ENCODE data around the gene CCDC33. TPM values are rescaled to one million over a fixed set of nuclear protein-coding genes. Genes with fewer than 3 reads are reported as not detected.

Gene CCDC33
- total RNA-seq, 1 donor from 2014 or later, result not detected

- no peaks in the 10 kb centered on the region for H3K36me3 Mint-ChIP-seq (ENCODE audit: low read depth)
- H3K27me3 Mint-ChIP-seq (ENCODE audit: low read depth), result peaks cover 27% of the 10 kb centered on the region
- H3K4me1 Mint-ChIP-seq (ENCODE audit: low read depth), result no peaks in the 10 kb centered on the region
- no peak for DNase-seq (ENCODE audit: low spot score)
- no peaks in the 10 kb centered on the region for H3K9me3 Mint-ChIP-seq
- no peak overlapping the region for H3K27ac Mint-ChIP-seq
- no peak overlapping the region for H3K4me3 Mint-ChIP-seq (ENCODE audit: low read depth)
- intact Hi-C loops (cut with micrococcal nuclease), result no loop called here
These were observed 9.2 kb upstream of the CCDC33 start for GRCh38 chr15:74226761-74227540.

GRCh38 chr15:74227968-74228722, 8.0 kb upstream of the CCDC33 start:
- no peak overlapping the region for H3K27ac Mint-ChIP-seq
- no peaks in the 10 kb centered on the region for H3K9me3 Mint-ChIP-seq
- no peaks in the 10 kb centered on the region for H3K4me1 Mint-ChIP-seq (ENCODE audit: low read depth)
- no peaks in the 10 kb centered on the region for H3K36me3 Mint-ChIP-seq (ENCODE audit: low read depth)
- DNase-seq (ENCODE audit: low spot score), result no peak
- intact Hi-C loops (cut with micrococcal nuclease), result no loop called here
- peaks cover 22% of the 10 kb centered on the region for H3K27me3 Mint-ChIP-seq (ENCODE audit: low read depth)
- H3K4me3 Mint-ChIP-seq (ENCODE audit: low read depth), result no peak overlapping the region

GRCh38 chr15:74228723-74229081, 7.4 kb upstream of the CCDC33 start:
- intact Hi-C loops (cut with micrococcal nuclease), result no loop called here
- no peaks in the 10 kb centered on the region for H3K9me3 Mint-ChIP-seq
- no peak overlapping the region for H3K4me3 Mint-ChIP-seq (ENCODE audit: low read depth)
- no peaks in the 10 kb centered on the region for H3K4me1 Mint-ChIP-seq (ENCODE audit: low read depth)
- no peaks in the 10 kb centered on the region for H3K36me3 Mint-ChIP-seq (ENCODE audit: low read depth)
- H3K27ac Mint-ChIP-seq, result no peak overlapping the region
- H3K27me3 Mint-ChIP-seq (ENCODE audit: low read depth), result peaks cover 17% of the 10 kb centered on the region
- DNase-seq (ENCODE audit: low spot score), result no peak

- DNase-seq (ENCODE audit: low spot score), result no peak
- no peaks in the 10 kb centered on the region for H3K4me1 Mint-ChIP-seq (ENCODE audit: low read depth)
- peaks cover 9% of the 10 kb centered on the region for H3K27me3 Mint-ChIP-seq (ENCODE audit: low read depth)
- intact Hi-C loops (cut with micrococcal nuclease), result no loop called here
- no peaks in the 10 kb centered on the region for H3K9me3 Mint-ChIP-seq
- H3K4me3 Mint-ChIP-seq (ENCODE audit: low read depth), result no peak overlapping the region
- H3K27ac Mint-ChIP-seq, result no peak overlapping the region
- H3K36me3 Mint-ChIP-seq (ENCODE audit: low read depth), result no peaks in the 10 kb centered on the region
These were observed 6.4 kb upstream of the CCDC33 start for GRCh38 chr15:74229686-74230085.

GRCh38 chr15:74231475-74231874, 4.7 kb upstream of the CCDC33 start:
- intact Hi-C loops (cut with micrococcal nuclease), result no loop called here
- Mint-ChIP-seq H3K27me3 (ENCODE audit: low read depth) (peaks cover 2% of the 10 kb centered on the region), H3K9me3 (no peaks in the 10 kb centered on the region), H3K4me1 (ENCODE audit: low read depth) (no peaks in the 10 kb centered on the region), H3K27ac (no peak overlapping the region), H3K36me3 (ENCODE audit: low read depth) (no peaks in the 10 kb centered on the region), H3K4me3 (ENCODE audit: low read depth) (no peak overlapping the region)
- DNase-seq (ENCODE audit: low spot score), result no peak

GRCh38 chr15:74233373-74233772, 2.8 kb upstream of the CCDC33 start:
- H3K4me3 Mint-ChIP-seq (ENCODE audit: low read depth), result no peak overlapping the region
- intact Hi-C loops (cut with micrococcal nuclease), result no loop called here
- no peaks in the 10 kb centered on the region for H3K9me3 Mint-ChIP-seq
- no peaks in the 10 kb centered on the region for H3K36me3 Mint-ChIP-seq (ENCODE audit: low read depth)
- H3K4me1 Mint-ChIP-seq (ENCODE audit: low read depth), result no peaks in the 10 kb centered on the region
- no peak overlapping the region for H3K27ac Mint-ChIP-seq
- H3K27me3 Mint-ChIP-seq (ENCODE audit: low read depth), result peaks cover 2% of the 10 kb centered on the region
- no peak for DNase-seq (ENCODE audit: low spot score)

GRCh38 chr15:74233851-74234597, 2.1 kb upstream of the CCDC33 start:
- Mint-ChIP-seq H3K27me3 (ENCODE audit: low read depth) (peaks cover 2% of the 10 kb centered on the region), H3K9me3 (no peaks in the 10 kb centered on the region), H3K27ac (no peak overlapping the region), H3K4me3 (ENCODE audit: low read depth) (no peak overlapping the region), H3K36me3 (ENCODE audit: low read depth) (no peaks in the 10 kb centered on the region), H3K4me1 (ENCODE audit: low read depth) (no peaks in the 10 kb centered on the region)
- DNase-seq (ENCODE audit: low spot score), result no peak
- intact Hi-C loops (cut with micrococcal nuclease), result no loop called here

- DNase-seq (ENCODE audit: low spot score), result no peak
- Mint-ChIP-seq H3K4me1 (ENCODE audit: low read depth) (no peaks in the 10 kb centered on the region), H3K9me3 (no peaks in the 10 kb centered on the region), H3K36me3 (ENCODE audit: low read depth) (no peaks in the 10 kb centered on the region), H3K27ac (no peak overlapping the region), H3K4me3 (ENCODE audit: low read depth) (no peak overlapping the region), H3K27me3 (ENCODE audit: low read depth) (peaks cover 2% of the 10 kb centered on the region)
- intact Hi-C loops (cut with micrococcal nuclease), result no loop called here
These were observed 1.6 kb upstream of the CCDC33 start for GRCh38 chr15:74234598-74234875.

- Mint-ChIP-seq H3K4me3 (ENCODE audit: low read depth) (no peak overlapping the region), H3K36me3 (ENCODE audit: low read depth) (no peaks in the 10 kb centered on the region), H3K27me3 (ENCODE audit: low read depth) (peaks cover 6% of the 10 kb centered on the region), H3K27ac (no peak overlapping the region), H3K4me1 (ENCODE audit: low read depth) (no peaks in the 10 kb centered on the region), H3K9me3 (no peaks in the 10 kb centered on the region)
- DNase-seq (ENCODE audit: low spot score), result no peak
- intact Hi-C loops (cut with micrococcal nuclease), result no loop called here
These were observed 3.1 kb downstream of the CCDC33 start for GRCh38 chr15:74239051-74239705.

GRCh38 chr15:74240002-74240568, 4.0 kb downstream of the CCDC33 start:
- Mint-ChIP-seq H3K4me1 (ENCODE audit: low read depth) (no peaks in the 10 kb centered on the region), H3K27me3 (ENCODE audit: low read depth) (peaks cover 12% of the 10 kb centered on the region), H3K9me3 (no peaks in the 10 kb centered on the region), H3K4me3 (ENCODE audit: low read depth) (no peak overlapping the region), H3K36me3 (ENCODE audit: low read depth) (no peaks in the 10 kb centered on the region), H3K27ac (no peak overlapping the region)
- intact Hi-C loops (cut with micrococcal nuclease), result no loop called here
- DNase-seq (ENCODE audit: low spot score), result no peak

- peaks cover 19% of the 10 kb centered on the region for H3K27me3 Mint-ChIP-seq (ENCODE audit: low read depth)
These were observed 4.9 kb downstream of the CCDC33 start for GRCh38 chr15:74240897-74241614.

More at GRCh38 chr15:74240897-74241614, 4.9 kb downstream of the CCDC33 start:
- no peaks in the 10 kb centered on the region for H3K9me3 Mint-ChIP-seq
- H3K36me3 Mint-ChIP-seq (ENCODE audit: low read depth), result no peaks in the 10 kb centered on the region
- H3K27ac Mint-ChIP-seq, result no peak overlapping the region
- intact Hi-C loops (cut with micrococcal nuclease), result no loop called here
- no peak for DNase-seq (ENCODE audit: low spot score)
- H3K4me3 Mint-ChIP-seq (ENCODE audit: low read depth), result no peak overlapping the region
- H3K4me1 Mint-ChIP-seq (ENCODE audit: low read depth), result no peaks in the 10 kb centered on the region
